Mammary epithelial cell (primary cell): ENCODE results near the gene FRMD5.

Experiments used
- CTCF ChIP-seq, 2 donors: IDR thresholded peaks in 1 of 2; conservative IDR thresholded peaks in 1 of 2; 2 replicates each; pipeline ENCODE4 v1.5.1; 2011 to 2012; ENCODE audit warnings: inconsistent platforms in 2 of 2, low read length in 2 of 2, mild to moderate bottlenecking in 2 of 2, control low read depth in 1 of 2, low read depth in 1 of 2; ENCODE audit not compliant: insufficient read depth in 1 of 2; ENCODE audit errors: extremely low read depth in 1 of 2
- EZH2 ChIP-seq: IDR thresholded peaks from 2 replicates; pipeline ENCODE4 v1.6.1; 2012; ENCODE audit warnings: low read length, inconsistent platforms, borderline replicate concordance

- TF ChIP-seq CTCF (conservative IDR thresholded peaks at IDR 0.05 in 1 of 2, IDR thresholded peaks at IDR 0.05 in 1 of 2; ENCODE audit: extremely low read depth in 1 of 2, insufficient read depth in 1 of 2, low read depth in 1 of 2, low read length in 2 of 2) (no peak), EZH2 (no peak)
These were observed 34.3 kb downstream of the FRMD5 start for GRCh38 chr15:44160796-44161195.
